Stimulated activated CD8-positive, alpha-beta memory T cell treated with anti-CD3 and anti-CD28 coated beads, Interleukin-4, amount 100 ng/mL, for 1 hour (primary cell): ENCODE data around the gene CLPTM1.
"Not testable (repeated sequence)": the region's sequence is repeated elsewhere in the genome, so short reads cannot be mapped to it uniquely, and the experiment has no call there.

ENCODE experiments used
- DNase-seq, 2 donors: peaks; one replicate each; pipeline ENCODE4 v3.0.0-alpha.2; 2020; ENCODE audit warnings: low read depth in 2 of 2, low spot score in 1 of 2

CLPTM1 gene, protein sequence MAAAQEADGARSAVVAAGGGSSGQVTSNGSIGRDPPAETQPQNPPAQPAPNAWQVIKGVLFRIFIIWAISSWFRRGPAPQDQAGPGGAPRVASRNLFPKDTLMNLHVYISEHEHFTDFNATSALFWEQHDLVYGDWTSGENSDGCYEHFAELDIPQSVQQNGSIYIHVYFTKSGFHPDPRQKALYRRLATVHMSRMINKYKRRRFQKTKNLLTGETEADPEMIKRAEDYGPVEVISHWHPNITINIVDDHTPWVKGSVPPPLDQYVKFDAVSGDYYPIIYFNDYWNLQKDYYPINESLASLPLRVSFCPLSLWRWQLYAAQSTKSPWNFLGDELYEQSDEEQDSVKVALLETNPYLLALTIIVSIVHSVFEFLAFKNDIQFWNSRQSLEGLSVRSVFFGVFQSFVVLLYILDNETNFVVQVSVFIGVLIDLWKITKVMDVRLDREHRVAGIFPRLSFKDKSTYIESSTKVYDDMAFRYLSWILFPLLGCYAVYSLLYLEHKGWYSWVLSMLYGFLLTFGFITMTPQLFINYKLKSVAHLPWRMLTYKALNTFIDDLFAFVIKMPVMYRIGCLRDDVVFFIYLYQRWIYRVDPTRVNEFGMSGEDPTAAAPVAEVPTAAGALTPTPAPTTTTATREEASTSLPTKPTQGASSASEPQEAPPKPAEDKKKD

DNA sequence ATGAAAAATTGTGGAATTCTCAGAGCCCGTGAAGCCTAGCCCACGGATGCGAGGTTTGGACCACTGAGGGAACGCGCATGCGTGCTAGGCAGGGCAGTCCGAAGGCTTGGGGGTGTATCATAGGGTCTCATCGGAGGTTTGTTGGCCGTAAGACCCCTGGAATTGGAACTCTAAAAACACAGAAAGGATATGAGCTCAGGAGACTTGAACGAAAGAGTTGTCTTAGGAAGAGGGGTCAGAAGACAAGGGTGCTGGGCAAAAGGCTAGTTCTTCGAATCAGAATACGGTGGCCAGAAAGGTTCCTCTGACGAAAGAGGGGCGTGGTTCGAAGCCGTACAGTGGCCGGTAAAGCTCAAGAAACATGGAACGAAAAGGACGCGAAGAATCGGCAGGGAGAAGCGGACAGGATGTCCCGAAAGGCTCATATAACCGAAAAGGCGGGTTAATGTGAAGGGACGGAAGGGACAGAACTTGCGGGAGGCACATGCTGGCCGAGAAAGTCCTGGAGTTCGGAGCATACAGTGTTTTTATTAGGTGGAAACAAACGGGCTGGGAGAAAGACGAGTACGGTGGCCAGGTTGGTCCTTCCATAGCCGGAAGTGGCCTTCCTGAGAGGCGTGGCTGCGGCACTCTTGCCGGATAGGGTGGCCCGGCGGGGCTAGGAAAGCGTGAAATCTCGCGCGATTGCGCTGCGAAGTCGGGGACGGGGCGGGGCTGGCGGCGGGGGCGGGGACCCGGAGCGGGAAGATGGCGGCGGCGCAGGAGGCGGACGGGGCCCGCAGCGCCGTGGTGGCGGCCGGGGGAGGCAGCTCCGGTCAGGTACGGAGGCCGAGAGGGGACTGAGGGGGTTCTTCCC lies at the start of gene CLPTM1:
Gene CLPTM1 (plus strand): TSS at position 732 of the 856 bp plus-strand sequence. CDS start 16 bp downstream, at position 748.
- peak; percentile 93 to 94 for DNase-seq

DNA sequence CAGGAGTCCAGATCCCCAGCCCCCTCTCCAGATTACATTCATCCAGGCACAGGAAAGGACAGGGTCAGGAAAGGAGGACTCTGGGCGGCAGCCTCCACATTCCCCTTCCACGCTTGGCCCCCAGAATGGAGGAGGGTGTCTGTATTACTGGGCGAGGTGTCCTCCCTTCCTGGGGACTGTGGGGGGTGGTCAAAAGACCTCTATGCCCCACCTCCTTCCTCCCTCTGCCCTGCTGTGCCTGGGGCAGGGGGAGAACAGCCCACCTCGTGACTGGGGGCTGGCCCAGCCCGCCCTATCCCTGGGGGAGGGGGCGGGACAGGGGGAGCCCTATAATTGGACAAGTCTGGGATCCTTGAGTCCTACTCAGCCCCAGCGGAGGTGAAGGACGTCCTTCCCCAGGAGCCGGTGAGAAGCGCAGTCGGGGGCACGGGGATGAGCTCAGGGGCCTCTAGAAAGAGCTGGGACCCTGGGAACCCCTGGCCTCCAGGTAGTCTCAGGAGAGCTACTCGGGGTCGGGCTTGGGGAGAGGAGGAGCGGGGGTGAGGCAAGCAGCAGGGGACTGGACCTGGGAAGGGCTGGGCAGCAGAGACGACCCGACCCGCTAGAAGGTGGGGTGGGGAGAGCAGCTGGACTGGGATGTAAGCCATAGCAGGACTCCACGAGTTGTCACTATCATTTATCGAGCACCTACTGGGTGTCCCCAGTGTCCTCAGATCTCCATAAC lies 49.6 kb upstream of the CLPTM1 start, which contains the start of gene APOE:
Gene APOE (plus strand): TSS at position 360 of the 724 bp plus-strand sequence. CDS start 829 bp downstream, outside the sequence.
- no peak for DNase-seq

DNA sequence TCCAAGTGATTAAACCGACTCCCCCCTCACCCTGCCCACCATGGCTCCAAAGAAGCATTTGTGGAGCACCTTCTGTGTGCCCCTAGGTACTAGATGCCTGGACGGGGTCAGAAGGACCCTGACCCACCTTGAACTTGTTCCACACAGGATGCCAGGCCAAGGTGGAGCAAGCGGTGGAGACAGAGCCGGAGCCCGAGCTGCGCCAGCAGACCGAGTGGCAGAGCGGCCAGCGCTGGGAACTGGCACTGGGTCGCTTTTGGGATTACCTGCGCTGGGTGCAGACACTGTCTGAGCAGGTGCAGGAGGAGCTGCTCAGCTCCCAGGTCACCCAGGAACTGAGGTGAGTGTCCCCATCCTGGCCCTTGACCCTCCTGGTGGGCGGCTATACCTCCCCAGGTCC lies 47.6 kb upstream of the CLPTM1 start:
- DNase-seq: no peak

DNA sequence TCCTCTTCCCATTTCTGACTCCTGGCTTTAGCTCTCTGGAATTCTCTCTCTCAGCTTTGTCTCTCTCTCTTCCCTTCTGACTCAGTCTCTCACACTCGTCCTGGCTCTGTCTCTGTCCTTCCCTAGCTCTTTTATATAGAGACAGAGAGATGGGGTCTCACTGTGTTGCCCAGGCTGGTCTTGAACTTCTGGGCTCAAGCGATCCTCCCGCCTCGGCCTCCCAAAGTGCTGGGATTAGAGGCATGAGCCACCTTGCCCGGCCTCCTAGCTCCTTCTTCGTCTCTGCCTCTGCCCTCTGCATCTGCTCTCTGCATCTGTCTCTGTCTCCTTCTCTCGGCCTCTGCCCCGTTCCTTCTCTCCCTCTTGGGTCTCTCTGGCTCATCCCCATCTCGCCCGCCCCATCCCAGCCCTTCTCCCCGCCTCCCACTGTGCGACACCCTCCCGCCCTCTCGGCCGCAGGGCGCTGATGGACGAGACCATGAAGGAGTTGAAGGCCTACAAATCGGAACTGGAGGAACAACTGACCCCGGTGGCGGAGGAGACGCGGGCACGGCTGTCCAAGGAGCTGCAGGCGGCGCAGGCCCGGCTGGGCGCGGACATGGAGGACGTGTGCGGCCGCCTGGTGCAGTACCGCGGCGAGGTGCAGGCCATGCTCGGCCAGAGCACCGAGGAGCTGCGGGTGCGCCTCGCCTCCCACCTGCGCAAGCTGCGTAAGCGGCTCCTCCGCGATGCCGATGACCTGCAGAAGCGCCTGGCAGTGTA lies 46.9 kb upstream of the CLPTM1 start:
- DNase-seq: no peak

DNA sequence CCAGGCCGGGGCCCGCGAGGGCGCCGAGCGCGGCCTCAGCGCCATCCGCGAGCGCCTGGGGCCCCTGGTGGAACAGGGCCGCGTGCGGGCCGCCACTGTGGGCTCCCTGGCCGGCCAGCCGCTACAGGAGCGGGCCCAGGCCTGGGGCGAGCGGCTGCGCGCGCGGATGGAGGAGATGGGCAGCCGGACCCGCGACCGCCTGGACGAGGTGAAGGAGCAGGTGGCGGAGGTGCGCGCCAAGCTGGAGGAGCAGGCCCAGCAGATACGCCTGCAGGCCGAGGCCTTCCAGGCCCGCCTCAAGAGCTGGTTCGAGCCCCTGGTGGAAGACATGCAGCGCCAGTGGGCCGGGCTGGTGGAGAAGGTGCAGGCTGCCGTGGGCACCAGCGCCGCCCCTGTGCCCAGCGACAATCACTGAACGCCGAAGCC lies 46.3 kb upstream of the CLPTM1 start:
- no peak for DNase-seq

DNA sequence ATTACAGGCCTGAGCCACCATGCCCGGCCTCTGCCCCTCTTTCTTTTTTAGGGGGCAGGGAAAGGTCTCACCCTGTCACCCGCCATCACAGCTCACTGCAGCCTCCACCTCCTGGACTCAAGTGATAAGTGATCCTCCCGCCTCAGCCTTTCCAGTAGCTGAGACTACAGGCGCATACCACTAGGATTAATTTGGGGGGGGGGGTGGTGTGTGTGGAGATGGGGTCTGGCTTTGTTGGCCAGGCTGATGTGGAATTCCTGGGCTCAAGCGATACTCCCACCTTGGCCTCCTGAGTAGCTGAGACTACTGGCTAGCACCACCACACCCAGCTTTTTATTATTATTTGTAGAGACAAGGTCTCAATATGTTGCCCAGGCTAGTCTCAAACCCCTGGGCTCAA lies 45.4 kb upstream of the CLPTM1 start:
- DNase-seq: no peak

DNA sequence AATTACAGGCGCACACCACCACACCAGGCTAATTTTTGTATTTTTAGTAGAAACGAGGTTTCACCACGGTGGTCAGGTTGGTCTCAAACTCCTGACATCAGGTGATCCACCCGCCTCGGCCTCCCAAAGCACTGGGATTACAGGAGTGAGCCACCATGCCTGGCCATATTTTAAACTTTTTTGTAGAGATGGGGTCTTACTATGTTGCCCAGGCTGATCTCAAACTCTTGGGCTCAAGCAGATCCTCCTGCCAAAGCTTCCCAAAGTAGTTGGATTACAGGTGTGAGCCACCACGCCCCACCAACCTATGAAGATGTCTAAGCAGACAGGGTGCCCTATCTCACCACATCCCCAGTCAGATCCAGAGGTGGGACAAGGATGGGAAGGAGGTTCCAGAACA lies 43.3 kb upstream of the CLPTM1 start:
- DNase-seq: not testable (repeated sequence)

DNA sequence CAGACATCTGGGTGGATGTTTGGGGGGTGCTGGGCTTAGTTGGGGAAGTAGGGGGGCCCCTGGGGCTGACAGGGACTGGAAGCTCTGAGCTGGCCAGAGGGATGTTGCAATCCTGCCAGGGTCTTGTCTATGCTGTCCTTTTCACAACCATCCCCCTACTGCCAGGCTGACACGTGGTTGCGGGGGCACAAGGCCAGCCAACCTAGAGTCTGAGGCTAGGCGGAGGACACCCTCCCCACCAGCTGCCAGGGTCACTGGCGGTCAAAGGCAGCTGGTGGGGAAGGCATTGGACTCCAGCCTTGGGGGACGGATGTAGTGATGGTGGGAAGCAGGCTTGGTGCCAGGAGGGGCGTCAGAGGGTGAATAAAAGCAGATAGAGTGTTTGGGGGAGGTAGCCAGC lies 42.3 kb upstream of the CLPTM1 start:
- DNase-seq: no peak

DNA sequence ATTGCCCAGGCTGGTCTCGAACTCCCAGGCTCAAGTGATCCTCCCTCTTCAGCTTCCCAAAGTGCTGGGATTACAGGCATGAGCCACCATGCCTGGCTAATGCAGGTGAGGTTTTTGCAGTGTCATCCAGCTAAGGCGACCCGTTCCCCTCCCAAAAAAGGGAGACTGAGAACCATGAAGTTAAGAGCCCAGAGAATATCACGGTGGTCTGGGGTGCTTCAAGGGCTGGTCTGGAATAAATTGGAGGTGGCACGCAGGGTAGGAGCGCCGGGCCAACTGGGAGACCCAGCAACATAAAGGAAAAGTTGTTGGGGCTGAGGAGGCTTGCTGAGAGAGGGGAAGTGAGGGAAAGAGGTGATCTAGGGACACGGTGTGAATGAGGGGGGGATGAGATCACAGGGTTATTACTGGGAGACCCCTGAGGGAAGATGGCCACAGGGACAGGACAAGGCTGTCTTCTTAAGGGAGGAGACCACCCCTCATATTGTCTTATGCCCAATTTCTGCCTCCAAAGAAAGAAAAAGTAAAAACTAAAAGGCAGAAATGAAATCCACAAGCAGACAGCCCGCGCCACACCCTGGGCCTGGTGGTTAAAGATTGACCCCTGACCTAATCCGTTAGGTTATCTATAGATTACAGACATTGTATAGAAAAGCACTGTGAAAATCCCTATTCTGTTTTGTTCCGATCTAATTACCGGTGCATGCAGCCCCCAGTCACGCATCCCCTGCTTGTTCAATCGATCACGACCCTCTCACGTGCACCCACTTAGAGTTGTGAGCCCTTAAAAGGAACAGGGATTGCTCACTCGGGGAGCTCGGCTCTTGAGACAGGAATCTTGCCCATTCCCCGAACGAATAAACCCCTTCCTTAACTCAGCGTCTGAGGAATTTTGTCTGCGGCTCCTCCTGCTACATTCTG lies 41.4 kb upstream of the CLPTM1 start:
- not testable (repeated sequence) for DNase-seq

DNA sequence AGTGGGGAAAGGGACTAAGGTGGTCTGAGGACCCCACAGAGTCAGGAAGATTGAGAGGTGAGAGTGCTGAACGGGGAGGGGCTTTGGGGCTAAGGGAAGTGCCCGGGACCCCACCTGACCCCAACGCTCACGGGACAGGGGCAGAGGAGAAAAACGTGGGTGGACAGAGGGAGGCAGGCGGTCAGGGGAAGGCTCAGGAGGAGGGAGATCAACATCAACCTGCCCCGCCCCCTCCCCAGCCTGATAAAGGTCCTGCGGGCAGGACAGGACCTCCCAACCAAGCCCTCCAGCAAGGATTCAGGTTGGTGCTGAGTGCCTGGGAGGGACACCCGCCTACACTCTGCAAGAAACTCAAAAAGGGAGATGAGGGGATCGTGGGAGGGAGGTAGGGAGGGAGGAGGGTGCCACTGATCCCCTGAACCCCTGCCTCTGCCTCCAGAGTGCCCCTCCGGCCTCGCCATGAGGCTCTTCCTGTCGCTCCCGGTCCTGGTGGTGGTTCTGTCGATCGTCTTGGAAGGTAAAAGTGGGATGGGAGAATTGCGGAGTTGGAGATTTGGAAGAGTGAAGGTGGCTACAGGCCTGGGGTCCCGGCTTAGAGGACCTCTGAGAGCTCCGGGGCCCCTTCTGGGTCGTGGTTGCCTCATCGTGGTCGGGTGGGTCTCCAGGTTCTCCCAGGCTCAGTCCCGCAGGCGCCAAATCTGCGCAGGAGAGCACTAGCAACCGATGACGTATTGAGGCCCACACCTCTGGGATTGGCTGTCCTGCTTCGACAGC lies 40.6 kb upstream of the CLPTM1 start, which contains the start of gene APOC1:
Gene APOC1 (plus strand): TSS at position 176 of the 774 bp plus-strand sequence. CDS start 284 bp downstream, at position 460.
- DNase-seq: peak; percentile 46 to 55

DNA sequence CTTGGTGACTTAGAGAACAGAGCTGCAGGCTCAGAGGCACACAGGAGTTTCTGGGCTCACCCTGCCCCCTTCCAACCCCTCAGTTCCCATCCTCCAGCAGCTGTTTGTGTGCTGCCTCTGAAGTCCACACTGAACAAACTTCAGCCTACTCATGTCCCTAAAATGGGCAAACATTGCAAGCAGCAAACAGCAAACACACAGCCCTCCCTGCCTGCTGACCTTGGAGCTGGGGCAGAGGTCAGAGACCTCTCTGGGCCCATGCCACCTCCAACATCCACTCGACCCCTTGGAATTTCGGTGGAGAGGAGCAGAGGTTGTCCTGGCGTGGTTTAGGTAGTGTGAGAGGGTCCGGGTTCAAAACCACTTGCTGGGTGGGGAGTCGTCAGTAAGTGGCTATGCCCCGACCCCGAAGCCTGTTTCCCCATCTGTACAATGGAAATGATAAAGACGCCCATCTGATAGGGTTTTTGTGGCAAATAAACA lies 30.9 kb upstream of the CLPTM1 start:
- no peak for DNase-seq

DNA sequence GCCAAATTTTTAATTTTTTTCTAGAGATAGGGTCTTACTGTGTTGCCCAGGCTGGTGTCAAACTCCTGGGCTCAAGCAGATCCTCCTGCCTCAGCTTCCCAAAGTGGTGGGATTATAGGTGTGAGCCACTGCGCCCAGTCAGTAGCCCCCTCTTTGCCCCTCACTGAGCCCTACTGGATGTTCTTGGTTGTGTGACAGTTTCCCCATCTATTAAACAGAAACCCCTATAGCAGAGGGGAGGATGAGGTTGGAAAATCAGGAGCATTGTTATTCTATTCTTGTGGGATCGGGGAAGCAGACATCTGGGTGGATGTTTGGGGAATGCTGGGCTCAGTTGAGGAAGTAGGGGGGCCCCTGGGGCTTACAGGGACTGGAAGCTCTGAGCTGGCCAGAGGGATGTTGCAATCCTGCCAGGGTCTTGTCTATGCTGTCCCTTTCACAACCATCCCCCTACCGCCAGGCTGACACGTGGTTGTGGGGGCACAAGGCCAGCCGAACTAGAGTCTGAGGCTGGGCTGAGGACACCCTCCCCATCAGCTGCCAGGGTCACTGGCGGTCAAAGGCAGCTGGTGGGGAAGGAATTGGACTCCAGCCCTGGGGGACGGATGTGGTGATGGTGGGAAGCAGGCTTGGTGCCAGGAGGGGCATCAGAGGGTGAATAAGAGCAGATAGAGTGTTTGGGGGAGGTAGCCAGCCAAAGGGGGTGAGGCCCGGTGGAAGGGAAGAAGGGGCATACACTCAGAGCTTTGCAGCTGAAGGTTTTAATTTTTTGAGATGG lies 29.9 kb upstream of the CLPTM1 start:
- no peak for DNase-seq

DNA sequence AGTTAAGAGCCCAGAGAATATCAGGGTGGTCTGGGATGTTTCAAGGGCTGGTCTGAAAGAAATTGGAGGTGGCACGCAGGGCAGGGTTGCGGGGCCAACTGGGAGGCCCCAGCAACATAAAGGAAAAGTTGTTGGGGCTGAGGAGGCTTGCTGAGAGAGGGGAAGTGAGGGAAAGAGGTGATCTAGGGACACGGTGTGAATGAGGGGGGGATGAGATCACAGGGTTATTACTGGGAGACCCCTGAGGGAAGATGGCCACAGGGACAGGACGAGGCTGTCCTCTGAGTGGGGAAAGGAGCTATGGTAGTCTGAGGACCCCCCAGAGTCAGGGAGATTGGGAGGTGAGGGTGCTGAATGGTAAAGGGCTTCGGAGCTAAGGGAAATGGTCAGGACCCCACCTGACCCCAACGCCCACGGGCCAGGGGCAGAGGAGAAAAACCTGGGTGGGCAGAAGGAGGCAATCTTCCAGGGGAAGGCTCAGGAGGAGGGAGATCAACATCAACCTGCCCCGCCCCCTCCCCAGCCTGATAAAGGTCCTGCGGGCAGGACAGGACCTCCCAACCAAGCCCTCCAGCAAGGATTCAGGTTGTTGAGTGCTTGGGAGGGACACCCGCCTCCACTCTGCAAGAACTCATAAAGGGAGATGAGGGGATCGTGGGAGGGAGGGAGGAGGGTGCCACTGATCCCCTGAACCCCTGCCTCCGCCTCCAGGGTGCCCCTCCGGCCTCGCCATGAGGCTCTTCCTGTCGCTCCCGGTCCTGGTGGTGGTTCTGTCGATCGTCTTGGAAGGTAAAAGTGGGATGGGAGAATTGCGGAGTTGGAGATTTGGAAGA lies 28.7 kb upstream of the CLPTM1 start:
- not testable (repeated sequence) for DNase-seq

DNA sequence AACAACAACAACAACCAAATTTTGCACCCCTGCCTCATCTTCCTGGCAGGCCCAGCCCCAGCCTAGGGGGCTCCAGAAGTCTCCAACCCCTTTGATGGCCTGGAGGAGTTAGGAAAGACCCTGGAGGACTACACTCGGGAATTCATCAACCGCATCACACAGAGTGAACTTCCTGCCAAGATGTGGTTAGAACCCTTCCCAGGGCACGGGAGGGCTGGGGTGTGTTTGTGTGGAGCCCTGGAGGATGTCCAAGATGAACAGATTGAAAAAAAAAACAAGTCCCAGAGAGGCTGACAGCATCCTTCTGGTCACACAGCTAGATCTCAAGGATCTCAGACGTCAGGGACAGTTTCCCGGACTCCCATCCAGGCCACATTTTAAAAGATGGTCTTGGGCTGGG lies 27.4 kb upstream of the CLPTM1 start:
- no peak for DNase-seq

DNA sequence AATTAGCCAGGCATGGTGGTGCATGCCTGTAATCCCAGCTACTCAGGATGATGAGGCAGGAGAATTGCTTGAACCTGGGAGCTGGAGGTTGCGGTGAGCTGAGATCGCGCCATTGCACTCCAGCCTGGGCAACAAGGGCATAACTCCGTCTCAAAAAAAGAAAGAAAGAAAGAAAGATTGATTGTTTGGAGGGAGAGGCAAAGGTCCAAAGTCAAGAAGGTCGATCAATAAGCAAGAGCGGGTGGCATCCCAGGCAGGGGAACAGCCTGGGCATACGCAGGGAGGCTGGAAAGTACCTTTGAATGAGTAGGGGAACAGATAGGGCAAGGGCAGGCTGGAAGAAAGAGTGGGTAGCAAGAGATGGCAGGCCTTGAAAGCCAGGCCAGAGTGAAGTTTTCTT lies 25.1 kb upstream of the CLPTM1 start:
- DNase-seq: no peak

DNA sequence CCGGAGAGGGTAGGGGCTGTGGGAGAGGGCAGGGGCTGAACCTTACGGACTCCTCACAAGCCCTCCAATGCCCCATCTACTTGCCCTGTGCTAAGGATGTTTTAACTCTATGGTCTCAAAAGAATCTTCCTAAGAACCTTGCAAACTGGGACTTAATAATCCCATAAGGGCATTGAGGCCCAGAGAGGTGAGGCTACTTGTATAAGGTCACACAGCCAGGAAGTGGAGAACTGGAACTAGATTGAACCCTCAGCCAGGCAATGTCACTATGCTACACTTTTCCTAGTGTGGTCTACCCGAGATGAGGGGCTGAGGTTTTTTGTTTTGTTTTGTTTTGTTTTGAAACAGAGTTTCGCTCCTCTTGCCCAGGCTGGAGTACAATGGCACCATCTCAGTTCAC lies 23.6 kb upstream of the CLPTM1 start:
- DNase-seq: no peak
